B cell (primary cell): ENCODE measurements around the gene LYST. TPM values are rescaled to one million over a fixed set of nuclear protein-coding genes. Genes with fewer than 3 reads are reported as not detected.
A peak's percentile ranks its signal among the peaks of the same experiment; 100 is the strongest.
"Not testable (repeated sequence)": the region's sequence is repeated elsewhere in the genome, so short reads cannot be mapped to it uniquely, and the experiment has no call there.

Source experiments
- ATAC-seq: fragments of 200-7000 bp; cut with Tn5 transposase; one replicate; pipeline ENCODE4 v1.10.0; 2021; ENCODE audit warnings: low read depth, mild to moderate bottlenecking, moderate number of reproducible peaks, moderate library complexity
- CTCF ChIA-PET: fragments of 350-600 bp; sonication (Branson Sonifier 250); formaldehyde crosslinking; loops from one replicate; lab custom pipeline; 2021; ENCODE audit warnings: antibody characterized with exemption, inconsistent platforms; lab: Charles Lee
- POLR2A ChIA-PET: fragments of 350-600 bp; sonication (Branson Sonifier 250); formaldehyde crosslinking; loops from one replicate; lab custom pipeline; 2021; ENCODE audit warnings: antibody characterized with exemption; lab: Charles Lee
- DNase-seq: peaks from one replicate; pipeline ENCODE4 v3.0.0; 2013
- H2AFZ ChIP-seq: 2 replicates; pipeline ENCODE4 v1.6.1; 2012; ENCODE audit warnings: mild to moderate bottlenecking, low read depth, low read length; ENCODE audit not compliant: insufficient read depth, poor library complexity, severe bottlenecking
- H3K27ac ChIP-seq, 2 donors: 1 replicate in 1 of 2; 2 replicates in 1 of 2; pipeline ENCODE4 v1.5.1; 2012 to 2013; ENCODE audit warnings: low read length in 2 of 2, mild to moderate bottlenecking in 2 of 2, moderate library complexity in 1 of 2
- H3K27me3 ChIP-seq, 4 experiments: fragments of 200-600 bp in 1 of 4; sonication (generic) in 1 of 4; replicated peaks in 1 of 4; 1 replicate in 2 of 4; 2 replicates in 2 of 4; pipeline versions ENCODE4 v1.6.1 to v1.7.0; 2013 to 2016; ENCODE audit warnings: low read length in 3 of 4, mild to moderate bottlenecking in 2 of 4, mixed read lengths in 1 of 4, moderate library complexity in 1 of 4; ENCODE audit not compliant: insufficient read depth in 4 of 4, control insufficient read depth in 3 of 4; ENCODE audit errors: control extremely low read depth in 1 of 4
- H3K36me3 ChIP-seq, 2 experiments: replicated peaks in 1 of 2; 1 replicate in 1 of 2; 2 replicates in 1 of 2; pipeline versions ENCODE4 v1.6.1 to v1.7.1; 2013; ENCODE audit warnings: low read length in 1 of 2; ENCODE audit not compliant: insufficient read depth in 2 of 2, control insufficient read depth in 1 of 2; ENCODE audit errors: control extremely low read depth in 1 of 2, extremely low read depth in 1 of 2
- H3K4me1 ChIP-seq, 2 donors: fragments of 200-600 bp in 1 of 2; sonication (generic) in 1 of 2; 1 replicate in 1 of 2; 2 replicates in 1 of 2; pipeline versions ENCODE4 v1.5.1 to v1.6.1; 2013 to 2017; ENCODE audit warnings: low read length in 2 of 2; ENCODE audit not compliant: control insufficient read depth in 2 of 2, insufficient read depth in 2 of 2
- H3K4me2 ChIP-seq: replicated peaks from 2 replicates; pipeline ENCODE3; 2012; ENCODE audit warnings: mild to moderate bottlenecking, low read depth, low read length; ENCODE audit not compliant: poor library complexity, severe bottlenecking
- H3K4me3 ChIP-seq, 5 experiments: fragments of 200-600 bp in 1 of 5; sonication (generic) in 1 of 5; 1 replicate in 3 of 5; 2 replicates in 2 of 5; pipeline versions ENCODE4 v1.5.1 to v1.7.0; 2011 to 2016; ENCODE audit warnings: low read length in 4 of 5, mild to moderate bottlenecking in 4 of 5, low read depth in 2 of 5, control low read depth in 1 of 5, moderate library complexity in 1 of 5; ENCODE audit not compliant: insufficient read depth in 1 of 5; ENCODE audit errors: control extremely low read depth in 1 of 5, extremely low read depth in 1 of 5
- H3K79me2 ChIP-seq: fragments of 200-600 bp; sonication (generic); one replicate; pipeline ENCODE4 v1.6.0; 2016; ENCODE audit warnings: low read length; ENCODE audit not compliant: control insufficient read depth, insufficient read depth
- H3K9ac ChIP-seq: fragments of 200-600 bp; sonication (generic); 2 replicates; pipeline ENCODE4 v1.6.1; 2017; ENCODE audit warnings: mild to moderate bottlenecking, low read length, moderate library complexity
- H3K9me3 ChIP-seq, 3 donors: one replicate each; pipeline versions ENCODE4 v1.6.1 to v1.7.1; 2013; ENCODE audit warnings: low read length in 2 of 3; ENCODE audit not compliant: control insufficient read depth in 2 of 3, insufficient read depth in 1 of 3; ENCODE audit errors: control extremely low read depth in 1 of 3
- H4K20me1 ChIP-seq: 2 replicates; pipeline ENCODE4 v1.6.0; 2012; ENCODE audit warnings: mild to moderate bottlenecking, low read length; ENCODE audit not compliant: insufficient read depth, control insufficient read depth, poor library complexity, severe bottlenecking
- H3K27ac Mint-ChIP-seq: one replicate; pipeline ENCODE4 v1.8.0; 2021; ENCODE audit warnings: mixed read lengths
- H3K27me3 Mint-ChIP-seq: one replicate; pipeline ENCODE4 v1.8.0; 2021; ENCODE audit warnings: mixed read lengths
- H3K4me1 Mint-ChIP-seq: one replicate; pipeline ENCODE4 v1.8.0; 2021; ENCODE audit warnings: mixed read lengths
- H3K4me3 Mint-ChIP-seq: one replicate; pipeline ENCODE4 v1.8.0; 2021; ENCODE audit warnings: mixed read lengths
- H3K9me3 Mint-ChIP-seq: one replicate; pipeline ENCODE4 v1.8.0; 2022; ENCODE audit warnings: mixed read lengths; ENCODE audit not compliant: insufficient read depth
- CTCF ChIP-seq: fragments of 200-600 bp; IDR thresholded peaks from one replicate; pipeline ENCODE4 v1.8.0; 2022; ENCODE audit warnings: antibody characterized with exemption, mild to moderate bottlenecking
- EZH2 ChIP-seq: IDR thresholded peaks from 2 replicates; pipeline ENCODE4 v1.6.1; 2012; ENCODE audit warnings: borderline replicate concordance, low read depth, mild to moderate bottlenecking, moderate library complexity, low read length; ENCODE audit not compliant: insufficient read depth, poor library complexity, severe bottlenecking
- WGBS: methylation state at CpG from one replicate; pipeline ENCODE4 v1.1.5; 2013; ENCODE audit warnings: missing lambda C conversion rate; ENCODE audit not compliant: insufficient coverage; 5-methylcytosine and 5-hydroxymethylcytosine counted together
- intact Hi-C: fragments of 100-400 bp; cut with micrococcal nuclease; formaldehyde crosslinking; loops from one replicate; pipeline ENCODE4 v1.10.0; 2022
- polyA plus RNA-seq: library from polyadenylated mRNA; depleted of rRNA; stranded (reverse); fragments of >200 nt; gene quantifications from 2 replicates; pipeline ENCODE4 v1.2.3, GENCODE V29; 2012
- total RNA-seq, 2 donors: library from RNA; stranded (reverse); fragments of 120-200 nt in 1 of 2; gene quantifications; 1 replicate in 1 of 2; 2 replicates in 1 of 2; pipeline versions ENCODE4 v1.2.3 to v1.2.4, GENCODE V29; 2013 to 2022

LYST gene
- total and polyA plus RNA-seq, 2 donors (not counting 1 experiment from before 2014, with no cell fraction given) = 50.4 to 120 TPM

DNA sequence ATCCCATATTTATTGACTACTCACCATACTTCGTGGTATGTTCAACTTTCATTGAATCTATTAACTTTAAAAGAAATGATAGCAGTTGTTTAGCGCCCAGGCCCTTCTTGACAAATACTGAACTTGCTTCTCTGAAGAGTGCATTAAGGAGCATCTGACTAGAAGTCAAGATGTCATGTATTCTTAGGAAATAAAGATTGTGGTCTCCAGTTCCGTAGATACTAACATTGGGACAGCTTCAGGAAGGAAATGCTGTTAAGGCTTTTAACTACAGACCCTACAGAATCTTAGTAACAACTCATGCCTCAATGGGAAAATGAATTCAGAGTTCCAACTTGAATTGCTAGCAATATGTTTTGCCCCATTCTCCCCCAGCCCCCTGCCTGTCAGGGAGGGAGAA lies 14.8 kb downstream of the LYST start:
- TF ChIP-seq EZH2 (no peak), CTCF (no peak)
- H2AFZ ChIP-seq = no peak overlapping the region
- no peak overlapping the region for H3K4me2 ChIP-seq
- ChIA-PET CTCF (interaction anchor here (2.1 to 2.8 kb wide), 2 partner anchors 8 to 120 kb away, joined by 10 read pairs; no protein-coding TSS in a partner anchor), POLR2A (no interaction called here)
- no peak overlapping the region for H3K4me3 ChIP-seq
- peak overlapping the region in 1 of 2 donors; percentile 33 for H3K27ac ChIP-seq
- H3K9ac ChIP-seq = no peak overlapping the region
- peaks cover 29% of the 10 kb centered on the region for H4K20me1 ChIP-seq
- Mint-ChIP-seq H3K4me1 (peaks cover 77% of the 10 kb centered on the region), H3K4me3 (no peak overlapping the region), H3K9me3 (peaks cover 6% of the 10 kb centered on the region), H3K27me3 (no peaks in the 10 kb centered on the region), H3K27ac (peak overlapping the region; percentile 2)
- intact Hi-C loops = no loop called here
- H3K27me3 ChIP-seq = no peaks in the 10 kb centered on the region
- no peaks in the 10 kb centered on the region for H3K36me3 ChIP-seq
- peaks cover 0 to 6% (median 0%) of the 10 kb centered on the region in 3 donors for H3K9me3 ChIP-seq
- peaks cover 2 to 58% of the 10 kb centered on the region in 2 donors for H3K4me1 ChIP-seq
- DNase-seq = no peak
- WGBS = 100% methylated on average over 1 of the region's 3 CpGs
- H3K79me2 ChIP-seq = peaks cover 96% of the 10 kb centered on the region
- no peak for ATAC-seq

DNA sequence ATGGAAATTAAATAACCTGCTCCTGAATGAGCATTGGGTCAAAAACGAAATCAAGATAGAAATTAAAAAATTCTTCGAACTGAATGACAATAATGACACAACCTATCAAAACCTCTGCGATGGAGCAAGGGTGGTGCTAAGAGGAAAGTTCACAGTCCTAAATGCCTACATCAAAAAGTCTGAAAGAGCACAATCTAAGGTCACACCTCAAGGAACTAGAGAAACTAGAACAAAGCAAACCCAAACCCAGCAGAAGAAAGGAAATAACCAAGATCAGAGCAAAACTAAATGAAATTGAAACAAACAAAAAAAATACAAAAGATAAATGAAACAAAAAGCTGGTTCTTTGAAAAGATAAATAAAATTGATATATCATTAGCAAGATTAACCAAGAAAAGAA lies 18.5 kb downstream of the LYST start:
- intact Hi-C loops, DNase-seq, H3K9ac ChIP-seq, H3K27me3 Mint-ChIP-seq, H3K27ac ChIP-seq, ATAC-seq, POLR2A ChIA-PET, H3K4me3 ChIP-seq, H3K9me3 ChIP-seq, H3K4me2 ChIP-seq, H3K9me3 Mint-ChIP-seq, H3K27me3 ChIP-seq, H2AFZ ChIP-seq, H3K36me3 ChIP-seq: not testable (repeated sequence)
- CTCF ChIA-PET = interaction anchor here (0.7 to 9.6 kb wide), 3 partner anchors 18 to 121 kb away, joined by 3 to 85 read pairs (median 3); partner anchors contain the start of gene LYST
- peaks cover 23 to 43% of the 10 kb centered on the region in 2 donors for H3K4me1 ChIP-seq
- H3K79me2 ChIP-seq = peaks cover 96% of the 10 kb centered on the region
- peak overlapping the region; percentile 1 for H3K4me3 Mint-ChIP-seq
- WGBS = no CpG with 5 or more reads among the region's 3 CpGs
- peaks cover 20% of the 10 kb centered on the region for H4K20me1 ChIP-seq
- H3K27ac Mint-ChIP-seq = peak overlapping the region; percentile 3
- H3K4me1 Mint-ChIP-seq = peaks cover 87% of the 10 kb centered on the region

- peaks cover 90% of the 10 kb centered on the region for H3K79me2 ChIP-seq
- H3K4me2 ChIP-seq, H3K27me3 Mint-ChIP-seq, H3K27me3 ChIP-seq, H2AFZ ChIP-seq, H3K9me3 ChIP-seq, DNase-seq, ATAC-seq, intact Hi-C loops, H3K9me3 Mint-ChIP-seq, H3K4me3 ChIP-seq, H3K9ac ChIP-seq, H3K4me3 Mint-ChIP-seq, H3K36me3 ChIP-seq: not testable (repeated sequence)
- peak overlapping the region; percentile 2 to 84 for H3K27ac ChIP-seq
- ChIA-PET POLR2A (interaction anchor here (0.7 kb wide), 1 partner anchor 907 kb away, joined by 4 read pairs; no protein-coding TSS in a partner anchor), CTCF (interaction anchor here (1.2 to 10.9 kb wide), 6 partner anchors 12 to 126 kb away, joined by 3 to 136 read pairs (median 27); partner anchors contain the start of gene LYST)
- peaks cover 48 to 63% of the 10 kb centered on the region in 2 donors for H3K4me1 ChIP-seq
- Mint-ChIP-seq H3K27ac (peak overlapping the region; percentile 64), H3K4me1 (peaks cover 94% of the 10 kb centered on the region)
- WGBS = 100% methylated on average over 1 of the region's 5 CpGs
- H4K20me1 ChIP-seq = peaks cover 20% of the 10 kb centered on the region
Observed at GRCh38 chr1:235845656-235846107, 21.0 kb downstream of the LYST start.
